HCT116 (cell line): Measurements from ENCODE around the gene NAPB. TPM values are rescaled to one million over a fixed set of nuclear protein-coding genes. Genes with fewer than 3 reads are reported as not detected.

Experiments
- ATAC-seq: fragments of 200-7000 bp; cut with Tn5 transposase; 2 replicates; pipeline ENCODE4 v1.9.1; 2020; ENCODE audit warnings: mild to moderate bottlenecking, moderate library complexity
- BruUV-seq: library from RNA; stranded (reverse); fragments of 400-500 nt; replicated peaks from 2 replicates; lab custom pipeline; 2021; lab: Mats Ljungman, UMichigan
- CTCF ChIA-PET: fragments of 300-600 bp; sonication (Branson Sonifier 250); formaldehyde crosslinking; loops from one replicate; lab custom pipeline; 2021; ENCODE audit warnings: antibody characterized with exemption; lab: Charles Lee
- POLR2A ChIA-PET: fragments of 300-600, 350-600 bp; sonication (Branson Sonifier 250); formaldehyde crosslinking; loops from one replicate; lab custom pipeline; 2021; ENCODE audit warnings: antibody characterized with exemption; lab: Charles Lee
- RAD21 ChIA-PET, 2 experiments: fragments of 300-600 bp; sonication (Branson Sonifier 250); formaldehyde crosslinking; loops; one replicate each; lab custom pipeline; 2023; ENCODE audit warnings: low total read pairs in 2 of 2; ENCODE audit not compliant: uncharacterized antibody in 2 of 2, unreplicated experiment in 2 of 2, low non-redundant PET in 1 of 2; lab: Charles Lee
- DNase-seq: peaks from one replicate; pipeline ENCODE4 v3.0.0-alpha.2; 2010; ENCODE audit warnings: low read depth, low spot score
- H2AFZ ChIP-seq: fragments of 200-600 bp; shearing (Covaris generic), sonication (generic); 2 replicates; pipeline ENCODE4 v1.6.1; 2017; ENCODE audit warnings: low read depth, mixed run types, mixed read lengths, antibody characterized with exemption, low read length; ENCODE audit not compliant: poor library complexity, severe bottlenecking
- H3K27ac ChIP-seq: 2 replicates; pipeline ENCODE4 v1.5.1; 2012; ENCODE audit warnings: low read depth, low read length
- H3K27me3 ChIP-seq: fragments of 200-600 bp; sonication (generic); 2 replicates; pipeline ENCODE4 v1.6.1; 2016; ENCODE audit warnings: mixed run types, low read length, mixed read lengths; ENCODE audit not compliant: insufficient read depth
- H3K36me3 ChIP-seq, 2 experiments: fragments of 200-500 bp in 1 of 2; fragments of 200-600 bp in 1 of 2; sonication (Bioruptor generic) in 1 of 2; sonication (generic) in 1 of 2; 2 replicates each; pipeline versions ENCODE4 v1.5.1 to v1.6.1; 2014 to 2016; ENCODE audit warnings: low read length in 2 of 2, inconsistent platforms in 1 of 2, mixed read lengths in 1 of 2, mixed run types in 1 of 2; ENCODE audit not compliant: insufficient read depth in 2 of 2, control insufficient read depth in 1 of 2
- H3K4me1 ChIP-seq, 2 experiments: fragments of 200-600 bp in 1 of 2; sonication (generic) in 1 of 2; 2 replicates each; pipeline versions ENCODE4 v1.5.1 to v1.6.1; 2012 to 2017; ENCODE audit warnings: low read length in 2 of 2, inconsistent platforms in 1 of 2, mild to moderate bottlenecking in 1 of 2, mixed read lengths in 1 of 2, mixed run types in 1 of 2, moderate library complexity in 1 of 2; ENCODE audit not compliant: insufficient read depth in 2 of 2, control insufficient read depth in 1 of 2
- H3K4me2 ChIP-seq: fragments of 200-600 bp; sonication (generic); 2 replicates; pipeline ENCODE4 v1.6.1; 2017; ENCODE audit warnings: mixed run types, low read length, mixed read lengths
- H3K4me3 ChIP-seq, 2 experiments: fragments of 200-600 bp in 1 of 2; sonication (generic) in 1 of 2; replicated peaks in 1 of 2; 2 replicates each; pipeline ENCODE4 v1.5.1; 2011 to 2016; ENCODE audit warnings: low read length in 2 of 2, control low read depth in 1 of 2, low read depth in 1 of 2, mild to moderate bottlenecking in 1 of 2, mixed read lengths in 1 of 2, mixed run types in 1 of 2
- H3K79me2 ChIP-seq: fragments of 200-600 bp; sonication (generic); 2 replicates; pipeline ENCODE4 v1.6.1; 2017; ENCODE audit warnings: mild to moderate bottlenecking, mixed run types, low read length, moderate library complexity, mixed read lengths; ENCODE audit not compliant: insufficient read depth
- H3K9ac ChIP-seq: fragments of 200-600 bp; sonication (generic); 2 replicates; pipeline ENCODE4 v1.6.1; 2016; ENCODE audit warnings: low read length, mixed read lengths
- H3K9me2 ChIP-seq: fragments of 200-600 bp; sonication (generic), shearing (Covaris generic); 2 replicates; pipeline ENCODE4 v1.6.1; 2017; ENCODE audit warnings: mixed run types, mild to moderate bottlenecking, moderate library complexity; ENCODE audit not compliant: insufficient read depth
- H3K9me3 ChIP-seq, 2 experiments: fragments of 200-500 bp in 1 of 2; fragments of 200-600 bp in 1 of 2; sonication (Bioruptor generic) in 1 of 2; sonication (generic) in 1 of 2; 2 replicates each; pipeline ENCODE4 v1.6.1; 2014 to 2017; ENCODE audit warnings: low read length in 2 of 2, mixed read lengths in 2 of 2, inconsistent platforms in 1 of 2, low read depth in 1 of 2, mild to moderate bottlenecking in 1 of 2, mixed run types in 1 of 2, moderate library complexity in 1 of 2; ENCODE audit not compliant: control insufficient read depth in 1 of 2, insufficient read depth in 1 of 2
- H4K20me1 ChIP-seq: fragments of 200-600 bp; sonication (generic), shearing (Covaris generic); 2 replicates; pipeline ENCODE4 v1.6.1; 2017; ENCODE audit warnings: mixed run types, mild to moderate bottlenecking, moderate library complexity; ENCODE audit not compliant: insufficient read depth
- ATF3 ChIP-seq: IDR thresholded peaks from 2 replicates; pipeline ENCODE4 v1.6.1; 2012
- CBX3 ChIP-seq: IDR thresholded peaks from 2 replicates; pipeline ENCODE4 v1.6.1; 2012; ENCODE audit warnings: low read depth
- CTCF ChIP-seq, 3 experiments: fragments of 200-600 bp in 1 of 3; sonication (generic) in 1 of 3; IDR thresholded peaks in 2 of 3; conservative IDR thresholded peaks in 1 of 3; 2 replicates each; pipeline ENCODE4 v1.5.1; 2012 to 2017; ENCODE audit warnings: low read depth in 2 of 3, low read length in 2 of 3, antibody characterized with exemption in 1 of 3, borderline replicate concordance in 1 of 3, control low read depth in 1 of 3, mild to moderate bottlenecking in 1 of 3, mixed read lengths in 1 of 3, mixed run types in 1 of 3, moderate library complexity in 1 of 3; ENCODE audit not compliant: insufficient read depth in 1 of 3
- EGR1 ChIP-seq: IDR thresholded peaks from 2 replicates; pipeline ENCODE4 v1.6.1; 2012; ENCODE audit warnings: low read depth
- ELF1 ChIP-seq: IDR thresholded peaks from 2 replicates; pipeline ENCODE4 v1.6.1; 2012; ENCODE audit warnings: low read depth, borderline replicate concordance
- FOSL1 ChIP-seq: IDR thresholded peaks from 2 replicates; pipeline ENCODE4 v1.6.1; 2012; ENCODE audit warnings: low read depth
- JUND ChIP-seq: IDR thresholded peaks from 2 replicates; pipeline ENCODE4 v1.6.1; 2012
- POLR2A ChIP-seq: IDR thresholded peaks from 2 replicates; pipeline ENCODE4 v1.7.0; 2011; ENCODE audit warnings: borderline replicate concordance; ENCODE audit not compliant: insufficient read depth, insufficient read length; ENCODE audit errors: extremely low read depth
- POLR2AphosphoS5 ChIP-seq: IDR thresholded peaks from 2 replicates; pipeline ENCODE4 v1.6.1; 2011; ENCODE audit warnings: mild to moderate bottlenecking, low read depth, low read length, moderate library complexity
- RAD21 ChIP-seq: IDR thresholded peaks from 2 replicates; pipeline ENCODE4 v1.6.1; 2012; ENCODE audit warnings: low read depth, mild to moderate bottlenecking
- REST ChIP-seq: IDR thresholded peaks from 2 replicates; pipeline ENCODE4 v1.6.1; 2012; ENCODE audit warnings: low read depth
- SP1 ChIP-seq: IDR thresholded peaks from 2 replicates; pipeline ENCODE4 v1.6.1; 2012; ENCODE audit warnings: low read depth
- SRF ChIP-seq: IDR thresholded peaks from 2 replicates; pipeline ENCODE4 v1.6.1; 2012; ENCODE audit warnings: low read depth
- ZBTB33 ChIP-seq: IDR thresholded peaks from 2 replicates; pipeline ENCODE4 v1.6.1; 2011; ENCODE audit warnings: mild to moderate bottlenecking, low read length, moderate library complexity; ENCODE audit not compliant: insufficient replicate concordance; ENCODE audit errors: extremely low read depth
- ZFX ChIP-seq: fragments of 450-650 bp; IDR thresholded peaks from 2 replicates; pipeline ENCODE4 v1.6.1; 2017
- ZNF274 ChIP-seq: fragments of 200-500 bp; sonication (Bioruptor generic); IDR thresholded peaks from 2 replicates; pipeline ENCODE4 v1.6.1; 2014; ENCODE audit warnings: mild to moderate bottlenecking, low read depth, low read length, inconsistent platforms
- intact Hi-C: fragments of 100-400 bp; cut with micrococcal nuclease; formaldehyde crosslinking; loops from 2 replicates; pipeline ENCODE4 v1.10.0; 2022
- total RNA-seq: library from RNA; stranded (reverse); gene quantifications from one replicate; pipeline ENCODE4 v1.2.1, GENCODE V29; 2021; ENCODE audit not compliant: unreplicated experiment

NAPB gene
- total RNA-seq, 1 experiment from 2014 or later, result 7.9 TPM

GRCh38 chr20:23344336-23344735 lies 77.0 kb downstream of the NAPB start:
- Histone ChIP-seq H3K36me3 (no peaks in the 10 kb centered on the region), H3K4me1 (peaks cover 5 to 7% of the 10 kb centered on the region in 2 experiments), H3K27me3 (peaks cover 18% of the 10 kb centered on the region; the same call in 1 of the 2 replicates), H2AFZ (no peak overlapping the region), H3K4me3 (no peak overlapping the region), H4K20me1 (no peaks in the 10 kb centered on the region), H3K9ac (no peak overlapping the region), H3K27ac (no peak overlapping the region), H3K4me2 (no peak overlapping the region), H3K9me2 (no peaks in the 10 kb centered on the region), H3K79me2 (no peaks in the 10 kb centered on the region), H3K9me3 (no peaks in the 10 kb centered on the region)
- no TSS peak for BruUV-seq
- POLR2A ChIA-PET, result no interaction called here
- RAD21 ChIA-PET, result no interaction called here
- no peak for DNase-seq
- no peak for TF ChIP-seq ZNF274
- no peak for TF ChIP-seq EGR1
- no peak for TF ChIP-seq JUND
- TF ChIP-seq POLR2AphosphoS5, result no peak
- TF ChIP-seq SRF, result no peak
- no peak for TF ChIP-seq CTCF (IDR thresholded peaks at IDR 0.05 in 2 of 3, conservative IDR thresholded peaks at IDR 0.05 in 1 of 3; ENCODE audit: borderline replicate concordance in 1 of 3, insufficient read depth in 1 of 3, low read depth in 2 of 3, low read length in 2 of 3)
- TF ChIP-seq ZBTB33, result no peak
- TF ChIP-seq ATF3, result no peak
- TF ChIP-seq REST, result no peak
- no peak for TF ChIP-seq CBX3
- no peak for TF ChIP-seq ZFX
- no peak for TF ChIP-seq POLR2A
- no peak for TF ChIP-seq ELF1
- TF ChIP-seq RAD21, result no peak
- TF ChIP-seq SP1, result no peak
- TF ChIP-seq FOSL1, result no peak
- no peak for ATAC-seq
- CTCF ChIA-PET, result no interaction called here
- intact Hi-C loops, result loop anchor here (5.0 kb wide), 1 partner anchor 1007 kb away; no protein-coding TSS in a partner anchor
